HL-60/S4 treated with phorbol 12-myristate 13-acetate at 8.2 ng/mL for 4 days and 3 days (cell line): ENCODE results near the gene CAPZB.

Experiments
- in situ Hi-C: fragments of 300-500 bp; cut with MboI; formaldehyde crosslinking; loops from 2 replicates; pipeline ENCODE4 v1.15.0; 2022; ENCODE audit warnings: low sequenced_read_pairs

CAPZB gene

DNA sequence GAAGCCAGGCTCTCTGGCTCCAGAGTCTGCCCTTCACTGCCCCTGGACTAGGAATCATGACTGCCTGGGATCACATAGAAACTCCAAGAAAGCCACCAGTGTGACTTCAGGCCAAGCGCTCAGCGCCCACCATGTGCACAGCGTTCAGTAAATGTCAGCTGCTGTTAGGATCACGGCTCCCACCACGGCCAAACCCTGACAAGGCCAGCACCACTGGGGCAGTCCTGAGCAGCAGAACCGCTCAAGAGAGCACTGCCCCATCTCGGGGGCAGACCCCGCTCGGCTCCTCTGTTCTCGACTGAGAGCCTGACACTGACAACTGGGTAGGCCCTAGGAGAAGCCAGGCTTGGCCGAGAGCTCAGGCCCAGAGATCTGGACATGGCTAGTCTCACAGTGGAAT lies 10.0 kb downstream of the CAPZB start:
- in situ Hi-C loops, result loop anchor here (10.0 kb wide), 1 partner anchor 120 kb away; a partner anchor contains a TSS

DNA sequence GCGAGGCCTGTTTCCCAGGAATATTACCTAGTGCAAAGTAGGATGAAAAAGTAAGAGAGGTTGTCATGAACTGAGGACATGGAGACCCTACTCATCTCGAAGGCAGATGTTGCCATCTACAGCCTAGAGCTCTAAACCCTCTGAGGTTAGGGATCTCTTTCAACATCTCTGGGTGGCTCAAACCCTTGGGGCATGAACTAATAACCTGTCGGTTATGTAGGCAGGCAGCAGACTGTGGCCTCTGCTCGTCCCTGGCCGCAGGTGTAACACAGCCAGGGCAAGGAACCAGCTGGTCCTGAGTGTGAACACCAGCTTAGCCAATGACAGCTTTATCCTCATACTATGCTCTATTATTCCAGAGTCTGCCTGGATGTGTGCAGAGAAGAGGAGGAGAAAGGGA lies 13.2 kb downstream of the CAPZB start:
- in situ Hi-C loops, result loop anchor here (10.0 kb wide), 1 partner anchor 123 kb away; a partner anchor contains a TSS

DNA sequence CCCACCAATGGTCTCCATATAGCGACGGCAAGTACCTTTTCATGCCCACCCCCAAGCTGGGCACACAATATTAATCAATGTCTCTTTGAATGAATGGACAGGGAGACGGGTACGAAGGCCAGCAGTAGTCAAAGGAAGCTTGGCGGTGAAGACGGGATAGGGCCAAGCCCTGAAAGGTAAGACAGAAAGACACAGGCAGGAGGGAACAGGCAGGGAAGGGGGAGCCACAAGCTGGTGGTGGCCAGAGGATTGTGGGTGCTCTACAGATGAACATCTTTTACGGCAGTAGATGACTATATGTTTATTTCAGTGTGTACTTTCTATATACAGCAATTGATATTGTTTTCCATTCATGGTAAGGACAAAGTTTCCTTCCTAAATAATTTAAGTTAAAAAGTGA lies 16.3 kb downstream of the CAPZB start:
- in situ Hi-C loops, result no loop called here

DNA sequence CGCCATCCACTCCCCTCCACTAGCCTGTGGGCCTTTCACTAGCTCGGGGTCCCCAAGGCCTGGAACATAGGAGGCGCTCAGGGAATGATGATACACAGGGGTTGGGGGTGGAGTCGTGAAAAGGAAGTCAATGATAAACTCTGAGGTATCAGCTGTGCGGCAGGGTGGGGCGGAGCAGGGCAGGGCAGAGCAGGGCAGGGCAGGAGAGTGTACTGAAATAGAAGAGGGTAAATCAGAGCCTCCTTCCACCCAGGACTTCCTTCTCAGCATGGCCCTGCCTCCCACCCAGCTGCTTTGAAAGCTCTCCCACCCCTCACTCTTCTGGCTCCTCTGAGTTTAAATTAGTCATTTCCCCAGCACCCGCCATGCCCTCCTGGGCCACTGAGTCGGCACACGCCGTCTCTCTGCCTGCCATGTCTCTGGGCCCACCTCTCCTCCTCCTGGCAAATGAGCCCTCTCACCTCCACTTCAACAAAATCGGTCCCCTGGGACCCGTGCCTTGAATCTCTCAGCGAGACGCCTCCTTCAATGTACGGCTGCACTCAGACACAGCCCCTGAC lies 16.9 kb downstream of the CAPZB start:
- in situ Hi-C loops, result no loop called here

DNA sequence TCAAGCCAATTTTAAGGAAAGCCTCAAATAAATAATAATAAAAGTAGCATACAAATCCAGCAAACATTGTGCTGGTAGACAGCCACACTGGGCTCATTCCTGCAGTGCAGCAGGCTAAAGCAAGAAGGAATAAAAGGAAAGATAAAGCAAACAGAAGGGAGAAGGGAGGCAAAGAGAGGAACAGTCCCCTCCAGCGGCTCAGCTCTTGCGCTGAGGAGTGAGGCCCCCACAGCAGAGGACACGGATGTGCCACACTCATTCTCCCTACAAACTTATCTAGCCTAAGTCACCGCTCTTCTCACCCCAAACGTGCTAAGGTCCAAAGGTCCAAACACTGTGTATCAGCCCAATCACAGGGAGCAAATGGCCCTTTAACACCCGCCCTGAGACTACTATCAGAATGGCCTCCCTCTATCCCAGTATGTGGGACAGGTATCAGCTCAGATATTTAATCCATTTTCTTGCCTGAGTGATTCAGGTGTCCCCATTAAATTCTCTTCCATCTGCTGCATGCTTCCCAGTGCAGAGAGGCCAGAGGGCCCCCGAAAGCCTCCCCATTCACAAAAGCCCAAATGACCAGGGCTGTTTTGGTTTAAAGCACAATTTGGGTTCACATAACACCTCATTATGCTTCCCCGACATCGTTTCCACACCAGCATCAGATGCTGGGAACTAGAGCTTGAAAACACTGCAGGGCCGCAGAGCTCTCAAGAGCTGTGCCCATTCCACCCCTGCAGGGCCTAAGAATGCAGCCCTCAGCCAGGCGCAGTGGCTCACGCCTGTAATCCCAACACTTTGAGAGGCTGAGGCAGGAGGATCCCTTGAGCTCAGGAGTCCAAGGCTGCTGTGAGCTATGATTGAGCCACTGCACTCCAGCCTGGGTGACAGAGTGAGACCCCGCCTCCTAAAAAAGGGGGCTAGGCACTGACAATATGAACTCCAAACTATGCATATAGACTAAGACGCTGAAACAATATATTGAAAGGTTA lies 17.8 kb downstream of the CAPZB start:
- in situ Hi-C loops, result no loop called here

DNA sequence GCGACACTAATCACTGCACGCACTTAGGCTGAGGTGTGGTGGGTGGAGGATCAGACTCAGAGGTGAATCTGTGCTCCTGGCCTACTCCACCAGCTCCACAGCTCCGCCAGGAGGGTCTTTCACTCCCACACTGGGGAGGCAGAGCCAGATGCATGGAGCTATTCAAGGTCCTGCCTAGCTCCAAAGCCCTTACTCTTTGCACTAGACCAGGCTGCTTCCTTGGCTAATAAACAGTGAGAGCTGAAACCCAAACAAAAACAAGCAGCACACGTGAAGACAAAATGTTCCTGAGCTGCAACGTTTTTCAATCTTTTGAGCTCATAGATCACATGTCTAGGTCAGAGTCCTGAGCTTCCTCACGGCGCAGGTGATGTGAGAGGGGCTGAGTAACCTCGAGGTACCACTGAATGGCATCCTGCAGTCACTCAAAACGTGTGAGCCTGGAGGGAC lies 19.2 kb downstream of the CAPZB start:
- in situ Hi-C loops, result no loop called here

DNA sequence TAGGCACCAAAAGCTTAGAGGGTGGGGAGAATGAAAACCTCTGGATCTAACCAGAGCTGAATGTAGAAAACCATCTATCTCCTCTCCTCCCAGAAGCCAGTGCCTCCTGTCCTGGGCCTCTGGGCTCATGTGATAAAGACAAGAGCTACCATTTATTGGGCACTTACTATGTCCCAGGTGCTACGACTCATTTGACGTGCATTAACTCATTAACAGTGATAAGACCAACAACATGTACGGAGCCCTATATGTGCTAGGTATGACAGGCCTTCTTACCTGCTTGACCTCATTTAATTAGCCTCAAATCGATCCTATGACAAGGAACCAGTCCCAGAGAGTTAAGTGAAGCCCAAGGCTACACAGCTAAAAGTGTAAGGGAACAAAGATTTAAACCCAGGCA lies 19.7 kb downstream of the CAPZB start:
- in situ Hi-C loops, result no loop called here

DNA sequence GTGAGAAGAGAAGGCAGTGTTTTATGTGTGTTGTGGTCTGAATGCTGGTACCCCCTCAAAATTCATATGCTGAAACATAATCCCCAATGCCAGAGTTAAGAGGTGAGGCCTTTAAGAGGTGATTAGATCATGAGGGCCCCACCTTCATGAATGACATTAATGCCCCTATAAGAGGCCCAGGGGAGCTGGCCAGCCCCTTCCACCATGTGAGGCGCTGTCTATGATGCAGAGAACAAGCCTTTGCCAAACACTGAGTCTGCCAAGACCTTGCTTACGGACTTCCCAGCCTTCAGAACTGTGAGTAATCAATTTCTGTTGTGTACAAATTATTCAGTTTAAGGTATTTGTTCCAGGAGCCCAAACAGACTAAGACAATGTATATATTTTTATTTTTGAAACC lies 20.2 kb downstream of the CAPZB start:
- in situ Hi-C loops, result no loop called here

DNA sequence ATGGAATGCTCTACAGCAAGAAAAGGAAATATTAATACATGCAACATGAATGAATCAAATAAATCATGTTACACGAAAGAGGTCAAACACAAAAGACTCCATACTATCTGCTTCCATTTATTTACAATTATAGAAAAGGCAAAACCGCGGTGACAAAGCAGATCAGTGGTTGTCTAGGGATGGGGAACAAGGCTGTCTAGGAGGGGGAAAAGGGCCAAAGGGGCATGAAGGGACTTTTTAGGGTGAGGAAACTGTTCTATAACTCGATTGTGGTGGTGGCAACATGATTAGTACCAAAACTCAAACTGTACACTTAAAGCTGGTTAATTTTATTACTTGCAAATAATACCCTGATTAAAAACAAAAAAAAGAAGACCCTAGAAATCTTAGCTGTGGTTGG lies 20.6 kb downstream of the CAPZB start:
- in situ Hi-C loops, result no loop called here

DNA sequence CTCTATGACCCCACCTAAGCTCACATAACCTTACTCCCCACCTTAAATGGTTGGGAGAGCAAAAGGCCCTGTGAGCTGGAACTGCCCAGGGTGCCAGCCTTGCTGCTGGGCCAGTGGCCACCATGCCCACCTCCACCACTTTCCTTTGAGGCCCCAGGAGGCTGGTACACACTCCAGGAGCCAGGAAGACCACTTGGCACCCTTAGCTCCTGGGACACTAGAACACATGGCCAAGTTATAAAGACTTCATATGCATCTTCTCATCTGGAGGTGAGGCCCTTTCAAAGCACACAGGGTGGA lies 21.9 kb downstream of the CAPZB start:
- in situ Hi-C loops, result no loop called here

DNA sequence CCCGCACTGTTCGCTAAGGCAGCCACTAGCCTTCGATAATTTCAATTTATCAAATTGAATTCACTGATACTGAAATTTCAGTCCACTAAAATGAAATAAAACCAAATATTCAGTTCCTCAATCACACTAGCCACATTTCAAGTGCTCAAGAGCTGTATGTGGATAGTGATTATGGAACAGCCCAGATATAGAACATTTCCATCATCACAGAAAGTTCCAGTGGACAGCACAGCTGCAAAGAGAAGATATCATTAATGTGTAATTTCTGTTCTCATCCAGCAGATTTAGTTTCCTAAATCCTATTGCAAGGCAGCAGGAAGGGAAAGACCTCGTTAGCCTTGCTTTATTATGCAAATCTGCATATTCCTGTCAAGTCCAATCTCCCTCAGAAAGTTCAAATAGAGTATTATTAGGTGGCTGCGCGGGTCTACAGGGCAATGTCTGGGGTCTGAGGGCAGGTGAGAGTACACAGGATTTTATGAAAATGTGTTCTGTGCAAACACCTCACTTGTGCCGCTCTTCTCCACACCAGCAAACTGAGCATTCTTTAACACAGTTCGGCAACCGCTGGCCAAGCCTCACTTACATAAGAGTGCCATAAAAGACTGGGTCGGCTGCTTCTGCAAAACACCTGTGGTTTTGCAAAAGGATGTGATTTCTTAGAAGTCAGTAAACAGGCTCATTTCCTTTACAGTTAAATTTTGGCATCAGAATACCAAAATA lies 22.4 kb downstream of the CAPZB start:
- in situ Hi-C loops, result no loop called here

DNA sequence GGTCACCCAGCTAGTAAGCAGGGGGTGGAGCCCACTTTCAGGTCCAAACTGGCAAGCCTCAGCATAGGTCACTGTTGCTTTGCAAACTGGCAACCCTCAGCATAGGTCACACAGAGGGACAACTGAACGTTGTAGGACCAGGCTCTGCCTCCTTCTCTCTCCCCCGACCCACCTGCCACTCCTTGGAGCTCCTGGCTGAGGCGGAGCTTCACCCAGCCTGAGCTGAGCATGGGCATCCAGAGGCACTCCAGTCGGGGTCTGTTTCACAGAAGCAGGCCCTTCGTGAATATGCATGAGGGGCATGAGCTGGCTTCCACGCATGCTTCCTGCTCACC lies 24.2 kb downstream of the CAPZB start:
- in situ Hi-C loops, result no loop called here

DNA sequence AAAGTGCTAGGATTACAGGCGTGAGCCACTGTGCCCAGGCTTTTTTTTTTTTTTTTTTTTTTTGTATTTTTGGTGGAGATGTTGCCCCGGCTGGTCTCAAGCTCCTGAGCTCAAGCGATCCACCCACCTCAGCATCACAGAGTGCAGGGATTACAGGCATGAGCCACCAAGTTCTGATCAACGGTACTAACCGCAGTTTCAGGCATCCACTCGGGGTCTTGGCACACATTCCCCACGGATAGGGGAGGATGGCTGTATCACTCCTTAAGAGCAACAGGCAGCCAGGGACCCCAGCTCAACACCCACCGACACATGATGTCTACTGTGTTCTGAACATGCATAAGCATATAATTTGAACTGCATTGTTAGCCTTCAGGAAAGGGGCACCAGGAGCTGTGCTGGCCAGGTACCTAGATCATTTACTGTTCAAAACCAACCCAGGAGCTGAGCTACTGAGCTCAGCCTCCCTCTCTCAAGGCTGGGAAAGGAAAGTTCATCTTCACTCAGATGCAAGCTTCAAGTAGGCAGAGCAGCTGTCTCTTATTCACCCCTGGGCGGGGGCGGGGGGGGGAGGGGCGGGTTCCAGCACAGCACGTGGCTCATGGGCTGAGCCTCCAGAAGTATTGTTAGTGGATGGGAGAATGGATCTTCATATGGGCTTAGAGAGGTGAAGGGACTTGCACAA lies 24.7 kb downstream of the CAPZB start:
- in situ Hi-C loops, result no loop called here

DNA sequence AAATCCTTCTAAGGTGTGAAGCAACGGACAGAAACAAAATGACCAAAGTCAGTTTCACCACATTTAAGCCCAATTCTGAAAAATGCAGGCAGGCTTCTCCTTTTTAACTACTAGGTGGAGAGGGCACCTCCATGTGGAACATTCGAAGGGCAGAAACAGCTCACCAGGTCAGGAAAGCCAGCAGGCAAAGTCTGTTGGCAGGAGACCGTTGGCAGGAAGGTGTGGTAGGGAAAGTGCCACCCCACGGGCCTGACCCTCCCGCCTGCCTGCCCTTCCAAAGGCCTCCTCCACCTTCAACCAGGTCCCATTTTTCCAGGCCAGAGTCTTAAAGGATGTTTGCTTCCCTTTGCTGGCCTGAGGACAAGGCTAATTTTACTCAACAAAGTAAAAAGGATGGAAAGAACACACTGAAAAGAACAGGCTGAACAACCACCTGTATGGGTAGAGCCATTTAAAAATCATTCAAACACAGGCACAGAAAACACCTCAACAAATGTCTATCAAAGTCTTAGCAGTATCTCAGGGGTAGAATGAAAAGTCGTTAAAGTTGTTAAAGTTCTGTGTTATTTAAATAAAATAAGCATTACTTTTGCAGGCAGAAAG lies 26.4 kb downstream of the CAPZB start:
- in situ Hi-C loops, result no loop called here

DNA sequence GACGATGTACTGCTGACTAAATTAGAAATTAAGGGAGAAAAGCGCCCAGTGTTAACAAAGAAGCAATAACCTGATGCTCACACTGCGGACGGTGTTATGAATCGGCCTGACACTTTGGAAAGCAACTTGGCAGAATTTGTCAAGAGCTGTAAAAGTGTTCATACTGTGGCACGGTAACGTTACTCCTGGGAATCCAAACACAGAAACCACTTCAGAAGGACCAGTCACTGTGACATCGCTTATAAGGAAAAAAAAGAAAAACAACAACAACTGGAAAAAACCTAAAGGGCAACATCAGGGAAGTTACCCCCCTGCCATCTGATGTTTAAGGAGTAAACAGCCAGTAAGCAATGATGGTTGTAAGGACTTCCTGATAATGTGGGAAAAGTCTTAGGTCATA lies 27.7 kb downstream of the CAPZB start:
- in situ Hi-C loops, result no loop called here

DNA sequence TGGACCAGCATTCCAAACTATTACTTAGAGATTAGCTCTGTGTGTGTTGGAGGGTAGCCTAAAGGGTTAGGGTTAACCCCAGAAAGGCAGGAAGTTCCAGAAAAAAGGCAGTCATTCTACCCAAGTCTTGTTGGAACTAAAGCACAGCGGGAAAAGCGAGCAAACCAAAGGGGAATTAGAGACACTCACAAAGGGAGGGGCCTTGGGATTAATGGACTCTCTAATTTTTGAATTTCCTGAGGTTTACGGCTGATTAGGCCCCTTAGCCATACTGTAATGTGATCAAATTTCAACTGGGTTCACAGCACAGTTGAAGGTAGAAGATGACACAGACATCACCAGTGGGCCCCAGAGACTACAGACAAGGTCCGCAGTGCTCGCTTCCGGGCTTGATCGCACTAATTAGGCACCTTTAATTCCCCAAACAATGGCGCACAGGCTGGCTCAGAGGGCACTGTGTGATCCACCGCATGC lies 28.3 kb downstream of the CAPZB start:
- in situ Hi-C loops, result no loop called here

DNA sequence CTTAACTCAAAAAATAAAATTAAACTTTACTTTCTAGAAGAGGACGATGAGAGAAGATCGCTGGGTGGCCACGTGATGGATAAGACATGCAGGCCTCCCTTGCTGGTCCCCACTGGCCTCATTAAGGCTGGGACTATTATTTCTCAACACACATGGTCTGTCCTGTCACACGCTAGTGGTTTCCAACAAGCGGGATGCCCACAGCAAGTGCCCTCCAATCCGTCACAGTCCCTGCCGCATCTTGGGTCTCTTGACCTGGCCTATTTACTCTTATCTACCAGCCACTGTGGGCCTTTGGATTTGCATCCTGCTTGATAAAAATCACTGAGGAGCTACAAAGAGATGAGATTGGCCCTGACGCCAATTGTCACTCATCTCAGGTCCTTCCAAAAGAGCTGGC lies 30.0 kb downstream of the CAPZB start:
- in situ Hi-C loops, result no loop called here

DNA sequence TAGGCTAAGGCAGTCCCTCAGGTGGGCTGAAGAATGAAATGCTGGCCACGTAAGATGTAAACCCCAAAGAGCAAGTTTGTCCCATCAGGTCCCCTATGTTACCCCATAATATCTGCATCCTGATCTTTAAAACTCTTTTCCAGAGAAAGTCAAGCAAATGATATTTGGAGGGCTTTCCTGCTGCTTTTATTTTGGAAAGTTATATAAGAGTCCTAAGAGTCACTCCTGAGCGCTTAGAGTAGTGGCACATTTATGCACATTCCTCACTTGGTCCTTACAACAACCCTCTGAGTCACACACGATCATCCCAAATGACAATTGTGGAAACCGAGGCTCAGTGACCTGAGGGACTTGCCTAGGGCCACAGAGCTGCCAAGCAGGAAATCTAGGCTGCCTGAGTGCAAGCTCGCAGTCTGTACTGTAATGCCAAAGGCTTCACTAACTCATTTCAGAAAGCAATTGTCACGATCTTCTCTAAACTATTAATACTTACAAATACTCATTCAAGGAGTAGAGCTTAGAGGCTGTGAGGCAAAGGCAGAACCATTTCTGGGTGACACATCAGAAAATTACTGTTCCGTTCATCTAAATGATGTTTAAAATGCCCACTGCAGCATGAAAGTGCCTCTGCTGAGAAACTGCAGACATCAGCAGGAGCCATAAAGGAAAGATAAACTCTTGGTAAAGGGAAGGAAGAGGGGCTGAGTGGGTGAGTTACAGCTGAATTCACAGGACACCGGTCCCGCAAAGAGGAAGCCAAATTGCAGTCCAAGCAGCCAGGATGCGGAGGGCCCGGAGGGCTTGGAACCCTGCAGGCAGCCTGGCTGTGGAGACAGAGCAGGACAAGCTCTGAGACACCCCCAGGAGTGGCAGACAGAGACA lies 30.8 kb downstream of the CAPZB start:
- in situ Hi-C loops, result no loop called here

DNA sequence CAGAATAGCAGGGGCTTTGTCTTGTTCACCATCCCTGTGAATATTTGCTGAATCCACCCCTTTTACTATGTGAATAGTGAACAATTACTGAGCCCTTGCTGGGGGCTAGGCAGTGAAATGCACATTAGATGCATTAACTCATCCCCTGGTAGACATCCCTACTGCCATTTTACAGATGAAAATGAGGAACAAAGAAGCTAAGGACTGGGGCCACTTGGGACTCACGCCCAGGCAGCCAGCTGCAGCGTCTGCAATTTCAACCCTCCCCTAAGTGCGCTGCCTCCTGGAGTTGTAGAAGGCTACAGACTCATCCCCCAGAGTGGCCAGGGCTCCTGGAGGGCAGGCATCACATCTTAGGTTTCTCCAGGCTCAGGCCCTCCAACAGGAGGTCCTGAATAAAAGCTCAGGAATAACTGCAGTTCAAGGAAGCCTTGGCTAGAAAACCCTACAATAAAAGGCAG lies 31.6 kb downstream of the CAPZB start:
- in situ Hi-C loops, result no loop called here

DNA sequence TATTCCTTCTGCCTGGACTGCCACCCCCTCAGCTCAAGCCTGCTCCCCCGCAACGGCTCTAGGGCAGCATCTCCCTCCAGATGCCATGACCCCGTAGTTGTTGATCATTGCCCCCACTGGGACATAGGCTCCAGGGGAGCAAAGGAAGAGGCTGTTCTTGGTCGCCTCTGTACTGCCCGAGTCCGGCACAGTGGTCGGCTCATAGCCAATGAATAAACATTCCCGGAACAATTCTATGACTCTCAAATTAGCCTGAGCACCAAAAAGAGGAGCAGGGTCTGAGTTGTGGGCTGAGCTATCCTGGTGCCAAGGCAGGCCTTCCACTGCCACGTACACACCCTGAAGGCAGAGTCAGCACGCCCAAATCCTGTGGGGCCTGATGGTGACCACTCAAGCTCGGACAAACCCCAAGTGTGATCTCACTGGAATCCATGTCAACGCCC lies 33.1 kb downstream of the CAPZB start:
- in situ Hi-C loops, result no loop called here
